ENCODE results near the gene SMIM31.

SMIM31 gene

GRCh38 chr4:164819366-164819765, 65.4 kb downstream of the SMIM31 start:
- no peak overlapping the region for H3K27ac ChIP-seq (ENCODE audit: low read depth, low read length)

GRCh38 chr4:164821711-164822110, 67.8 kb downstream of the SMIM31 start:
- Histone ChIP-seq H3F3A (ENCODE audit: control insufficient read depth, insufficient read depth) (no peaks in the 10 kb centered on the region), H3K79me2 (ENCODE audit: control insufficient read depth, low read length) (no peaks in the 10 kb centered on the region), H3K27ac (ENCODE audit: low read depth, low read length) (no peak overlapping the region), H3K4me2 (ENCODE audit: low read length) (no peak overlapping the region), H4K20me1 (ENCODE audit: control insufficient read depth, insufficient read depth, low read depth, low read length) (no peaks in the 10 kb centered on the region), H3K4me3 (ENCODE audit: low read length) (no peak overlapping the region), H3K9me2 (replicated peaks; ENCODE audit: control insufficient read depth, low read length) (no peaks in the 10 kb centered on the region), H3K36me3 (ENCODE audit: control insufficient read depth, low read length) (no peaks in the 10 kb centered on the region), H3K27me3 (ENCODE audit: control insufficient read depth, low read length) (no peaks in the 10 kb centered on the region), H3K9me3 (ENCODE audit: control insufficient read depth, insufficient read depth, low read length) (no peaks in the 10 kb centered on the region), H3K4me1 (ENCODE audit: control insufficient read depth, low read length) (no peaks in the 10 kb centered on the region)
- TF ChIP-seq CTCF (IDR thresholded peaks at IDR 0.05; ENCODE audit: low read depth, low read length, poor library complexity, severe bottlenecking), result no peak
- TF ChIP-seq EZH2phosphoT487 (IDR thresholded peaks at IDR 0.05; ENCODE audit: borderline replicate concordance, low read length), result no peak

More at GRCh38 chr4:164819366-164819765, 65.4 kb downstream of the SMIM31 start:
- H3F3A ChIP-seq (ENCODE audit: control insufficient read depth, insufficient read depth), result no peaks in the 10 kb centered on the region
- no peaks in the 10 kb centered on the region for H3K79me2 ChIP-seq (ENCODE audit: control insufficient read depth, low read length)
- no peaks in the 10 kb centered on the region for H3K36me3 ChIP-seq (ENCODE audit: control insufficient read depth, low read length)
- TF ChIP-seq CTCF (IDR thresholded peaks at IDR 0.05; ENCODE audit: low read depth, low read length, poor library complexity, severe bottlenecking), result no peak
- TF ChIP-seq EZH2phosphoT487 (IDR thresholded peaks at IDR 0.05; ENCODE audit: borderline replicate concordance, low read length), result no peak
- no peak overlapping the region for H3K4me3 ChIP-seq (ENCODE audit: low read length)
- H3K9me3 ChIP-seq (ENCODE audit: control insufficient read depth, insufficient read depth, low read length), result no peaks in the 10 kb centered on the region
- no peaks in the 10 kb centered on the region for H3K4me1 ChIP-seq (ENCODE audit: control insufficient read depth, low read length)
- no peak overlapping the region for H3K4me2 ChIP-seq (ENCODE audit: low read length)
- no peaks in the 10 kb centered on the region for H4K20me1 ChIP-seq (ENCODE audit: control insufficient read depth, insufficient read depth, low read depth, low read length)
- no peaks in the 10 kb centered on the region for H3K27me3 ChIP-seq (ENCODE audit: control insufficient read depth, low read length)
- no peaks in the 10 kb centered on the region for H3K9me2 ChIP-seq (replicated peaks; ENCODE audit: control insufficient read depth, low read length)

GRCh38 chr4:164824581-164824980, 70.7 kb downstream of the SMIM31 start:
- Histone ChIP-seq H3K4me3 (ENCODE audit: low read length) (no peak overlapping the region), H3K27me3 (ENCODE audit: control insufficient read depth, low read length) (no peaks in the 10 kb centered on the region), H3K9me3 (ENCODE audit: control insufficient read depth, insufficient read depth, low read length) (no peaks in the 10 kb centered on the region), H3K36me3 (ENCODE audit: control insufficient read depth, low read length) (no peaks in the 10 kb centered on the region), H3F3A (ENCODE audit: control insufficient read depth, insufficient read depth) (no peaks in the 10 kb centered on the region), H3K27ac (ENCODE audit: low read depth, low read length) (no peak overlapping the region), H3K9me2 (replicated peaks; ENCODE audit: control insufficient read depth, low read length) (no peaks in the 10 kb centered on the region), H3K4me2 (ENCODE audit: low read length) (no peak overlapping the region), H3K79me2 (ENCODE audit: control insufficient read depth, low read length) (no peaks in the 10 kb centered on the region), H4K20me1 (ENCODE audit: control insufficient read depth, insufficient read depth, low read depth, low read length) (no peaks in the 10 kb centered on the region), H3K4me1 (ENCODE audit: control insufficient read depth, low read length) (no peaks in the 10 kb centered on the region)
- TF ChIP-seq EZH2phosphoT487 (IDR thresholded peaks at IDR 0.05; ENCODE audit: borderline replicate concordance, low read length) (no peak), CTCF (IDR thresholded peaks at IDR 0.05; ENCODE audit: low read depth, low read length, poor library complexity, severe bottlenecking) (no peak)
